Neuronal stem cell (in vitro differentiated cells): Measurements from ENCODE around the gene PLD6.
A peak's percentile ranks its signal among the peaks of the same experiment; 100 is the strongest.

Experiments
- DNase-seq: peaks from one replicate; pipeline ENCODE4 v3.0.0-alpha.2; 2013; ENCODE audit warnings: low spot score
- H2AFZ ChIP-seq: one replicate; pipeline ENCODE4 v1.6.1; 2013; ENCODE audit warnings: mild to moderate bottlenecking, low read length, inconsistent platforms
- H2AK5ac ChIP-seq: 2 replicates; pipeline ENCODE4 v1.6.1; 2013; ENCODE audit warnings: low read depth, mild to moderate bottlenecking, inconsistent platforms, low read length, moderate library complexity, mixed read lengths
- H2BK120ac ChIP-seq: 2 replicates; pipeline ENCODE4 v1.6.1; 2013; ENCODE audit warnings: low read depth, mild to moderate bottlenecking, inconsistent platforms, low read length, moderate library complexity, mixed read lengths
- H2BK12ac ChIP-seq: one replicate; pipeline ENCODE4 v1.6.1; 2013; ENCODE audit warnings: low read length, inconsistent platforms
- H2BK15ac ChIP-seq: 2 replicates; pipeline ENCODE4 v1.6.1; 2013; ENCODE audit warnings: mild to moderate bottlenecking, low read length, inconsistent platforms, mixed read lengths
- H2BK5ac ChIP-seq: one replicate; pipeline ENCODE4 v1.6.1; 2013; ENCODE audit warnings: inconsistent platforms, mild to moderate bottlenecking, low read length, moderate library complexity
- H3K14ac ChIP-seq: one replicate; pipeline ENCODE4 v1.6.1; 2013; ENCODE audit warnings: low read length, inconsistent platforms
- H3K18ac ChIP-seq: 2 replicates; pipeline ENCODE4 v1.6.1; 2013; ENCODE audit warnings: low read length, inconsistent platforms
- H3K23ac ChIP-seq: 2 replicates; pipeline ENCODE4 v1.6.1; 2013; ENCODE audit warnings: low read depth, mild to moderate bottlenecking, mixed read lengths, low read length, inconsistent platforms; ENCODE audit not compliant: poor library complexity
- H3K27ac ChIP-seq: replicated peaks from 3 replicates; pipeline ENCODE4 v1.5.1; 2013; ENCODE audit warnings: low read length, inconsistent platforms
- H3K27me3 ChIP-seq, 3 experiments: 2 replicates each; pipeline ENCODE4 v1.6.1; 2013; ENCODE audit warnings: low read length in 3 of 3, mild to moderate bottlenecking in 2 of 3, inconsistent platforms in 1 of 3, low read depth in 1 of 3, mixed read lengths in 1 of 3, moderate library complexity in 1 of 3; ENCODE audit not compliant: control insufficient read depth in 3 of 3, insufficient read depth in 3 of 3
- H3K36me3 ChIP-seq, 2 donors: replicated peaks in 1 of 2; 2 replicates each; pipeline ENCODE4 v1.6.1; 2013; ENCODE audit warnings: low read length in 2 of 2; ENCODE audit not compliant: control insufficient read depth in 2 of 2, insufficient read depth in 2 of 2
- H3K4ac ChIP-seq: 2 replicates; pipeline ENCODE4 v1.6.1; 2013; ENCODE audit warnings: inconsistent platforms, mild to moderate bottlenecking, low read length, moderate library complexity
- H3K4me1 ChIP-seq, 2 donors: 1 replicate in 1 of 2; 2 replicates in 1 of 2; pipeline ENCODE4 v1.6.1; 2013; ENCODE audit warnings: low read length in 2 of 2, low read depth in 1 of 2; ENCODE audit not compliant: control insufficient read depth in 2 of 2, insufficient read depth in 1 of 2
- H3K4me2 ChIP-seq: one replicate; pipeline ENCODE4 v1.6.1; 2013; ENCODE audit warnings: mild to moderate bottlenecking, low read length, inconsistent platforms; ENCODE audit not compliant: insufficient read depth, poor library complexity, severe bottlenecking
- H3K4me3 ChIP-seq, 2 donors: 2 replicates each; pipeline ENCODE4 v1.5.1; 2013; ENCODE audit warnings: low read length in 2 of 2, mild to moderate bottlenecking in 2 of 2, inconsistent platforms in 1 of 2, moderate library complexity in 1 of 2
- H3K79me1 ChIP-seq: one replicate; pipeline ENCODE4 v1.6.1; 2013; ENCODE audit warnings: low read depth, mild to moderate bottlenecking, inconsistent platforms, low read length, moderate library complexity
- H3K9ac ChIP-seq: one replicate; pipeline ENCODE4 v1.6.1; 2013; ENCODE audit warnings: mild to moderate bottlenecking, low read depth, low read length, inconsistent platforms; ENCODE audit not compliant: poor library complexity
- H3K9me3 ChIP-seq, 2 donors: replicated peaks in 1 of 2; 2 replicates each; pipeline versions ENCODE3 to v1.6.1; 2013; ENCODE audit warnings: low read length in 2 of 2, mild to moderate bottlenecking in 2 of 2, inconsistent platforms in 1 of 2, low read depth in 1 of 2, mixed read lengths in 1 of 2, moderate library complexity in 1 of 2; ENCODE audit not compliant: control insufficient read depth in 2 of 2, insufficient read depth in 1 of 2
- H4K8ac ChIP-seq: one replicate; pipeline ENCODE4 v1.6.1; 2013; ENCODE audit warnings: low read depth, mild to moderate bottlenecking, inconsistent platforms, low read length, moderate library complexity
- H4K91ac ChIP-seq: one replicate; pipeline ENCODE4 v1.6.1; 2013; ENCODE audit warnings: low read length, low read depth, mild to moderate bottlenecking, inconsistent platforms; ENCODE audit not compliant: poor library complexity
- WGBS, 2 donors: extraction: QIAGEN DNeasy Blood & Tissue Kit; methylation state at CpG; one replicate each; pipeline ENCODE4 v1.1.7; 2013; ENCODE audit warnings: missing lambda C conversion rate in 2 of 2, mixed read lengths in 1 of 2; ENCODE audit not compliant: insufficient read length in 2 of 2, insufficient replicate concordance in 1 of 2; ENCODE audit errors: extremely low coverage in 2 of 2; 5-methylcytosine and 5-hydroxymethylcytosine counted together

Gene PLD6

GRCh38 chr17:17180741-17181525 is 25.2 kb downstream of the PLD6 start:
- WGBS, 2 donors: no CpG with 5 or more reads among the region's 13 CpGs
- H2BK15ac ChIP-seq: no peak overlapping the region
- H3K4me3 ChIP-seq: no peak overlapping the region
- no peak overlapping the region for H2BK120ac ChIP-seq
- H3K23ac ChIP-seq: no peak overlapping the region
- H3K27ac ChIP-seq: no peak overlapping the region
- no peak for DNase-seq
- no peak overlapping the region for H3K18ac ChIP-seq
- no peak overlapping the region for H4K91ac ChIP-seq
- no peak overlapping the region for H2BK12ac ChIP-seq
- H3K9ac ChIP-seq: no peak overlapping the region
- H2AFZ ChIP-seq: no peak overlapping the region
- H3K36me3 ChIP-seq: peaks cover 38 to 87% of the 10 kb centered on the region in 2 donors
- H3K4ac ChIP-seq: no peak overlapping the region
- no peak overlapping the region for H2BK5ac ChIP-seq
- H3K4me2 ChIP-seq: no peak overlapping the region
- H3K79me1 ChIP-seq: no peaks in the 10 kb centered on the region
- H3K4me1 ChIP-seq: no peaks in the 10 kb centered on the region
- no peak overlapping the region for H3K14ac ChIP-seq
- H2AK5ac ChIP-seq: no peak overlapping the region
- no peak overlapping the region for H4K8ac ChIP-seq
- H3K9me3 ChIP-seq: no peaks in the 10 kb centered on the region
- H3K27me3 ChIP-seq: no peaks in the 10 kb centered on the region

GRCh38 chr17:17180141-17180603 is 26.0 kb downstream of the PLD6 start:
- no CpG with 5 or more reads among the region's 9 CpGs for WGBS, 2 donors
- Histone ChIP-seq H2BK12ac (no peak overlapping the region), H2BK5ac (no peak overlapping the region), H3K4me1 (no peaks in the 10 kb centered on the region), H3K27me3 (no peaks in the 10 kb centered on the region), H3K14ac (no peak overlapping the region), H3K4me2 (no peak overlapping the region), H3K18ac (no peak overlapping the region), H3K27ac (no peak overlapping the region), H3K9ac (no peak overlapping the region), H3K4ac (no peak overlapping the region), H3K4me3 (no peak overlapping the region), H3K9me3 (no peaks in the 10 kb centered on the region), H3K23ac (no peak overlapping the region), H4K91ac (no peak overlapping the region), H2AFZ (no peak overlapping the region), H2BK120ac (no peak overlapping the region), H2AK5ac (no peak overlapping the region), H2BK15ac (no peak overlapping the region), H3K36me3 (peaks cover 44 to 88% of the 10 kb centered on the region in 2 donors), H4K8ac (no peak overlapping the region), H3K79me1 (no peaks in the 10 kb centered on the region)
- DNase-seq: no peak

GRCh38 chr17:17179371-17179827 is 26.7 kb downstream of the PLD6 start:
- DNase-seq: no peak
- Histone ChIP-seq H2AK5ac (no peak overlapping the region), H3K9ac (no peak overlapping the region), H3K9me3 (no peaks in the 10 kb centered on the region), H3K27ac (no peak overlapping the region), H3K36me3 (peaks cover 44 to 92% of the 10 kb centered on the region in 2 donors), H3K18ac (no peak overlapping the region), H4K8ac (no peak overlapping the region), H3K4ac (no peak overlapping the region), H2BK5ac (no peak overlapping the region), H4K91ac (no peak overlapping the region), H3K4me1 (no peaks in the 10 kb centered on the region), H3K4me2 (no peak overlapping the region), H3K27me3 (no peaks in the 10 kb centered on the region), H3K79me1 (no peaks in the 10 kb centered on the region), H3K23ac (no peak overlapping the region), H2BK15ac (no peak overlapping the region), H2AFZ (no peak overlapping the region), H2BK120ac (no peak overlapping the region), H3K14ac (no peak overlapping the region), H3K4me3 (no peak overlapping the region), H2BK12ac (no peak overlapping the region)
- no CpG with 5 or more reads among the region's 2 CpGs for whole genome bisulfite sequencing, 2 donors

- H2AFZ ChIP-seq: no peak overlapping the region
- no peak for DNase-seq
- H3K4me1 ChIP-seq: peaks cover 0 to 5% of the 10 kb centered on the region in 2 donors
- H3K36me3 ChIP-seq: peaks cover 54 to 95% of the 10 kb centered on the region in 2 donors
- H3K4me2 ChIP-seq: no peak overlapping the region
- no peak overlapping the region for H2BK5ac ChIP-seq
- no peak overlapping the region for H2BK120ac ChIP-seq
- H2BK12ac ChIP-seq: no peak overlapping the region
- no peaks in the 10 kb centered on the region for H3K27me3 ChIP-seq
- no peak overlapping the region for H3K27ac ChIP-seq
- H3K79me1 ChIP-seq: no peaks in the 10 kb centered on the region
- no peak overlapping the region for H3K4me3 ChIP-seq
- H4K8ac ChIP-seq: no peak overlapping the region
- no peak overlapping the region for H2AK5ac ChIP-seq
- H3K23ac ChIP-seq: no peak overlapping the region
- H3K18ac ChIP-seq: no peak overlapping the region
- no peak overlapping the region for H3K14ac ChIP-seq
- no peak overlapping the region for H3K4ac ChIP-seq
- peak overlapping the region; percentile 55 for H3K9ac ChIP-seq
- no CpG with 5 or more reads among the region's 12 CpGs for WGBS, 2 donors
- H2BK15ac ChIP-seq: no peak overlapping the region
- no peaks in the 10 kb centered on the region for H3K9me3 ChIP-seq
- no peak overlapping the region for H4K91ac ChIP-seq
Observed at GRCh38 chr17:17177176-17177575, 29.0 kb downstream of the PLD6 start.
